SH-SY5Y (cell line): Measurements from ENCODE around the gene CDC42EP4.

Experiments used
- GATA2 ChIP-seq: IDR thresholded peaks from 2 replicates; pipeline ENCODE4 v1.6.1; 2011; ENCODE audit warnings: mild to moderate bottlenecking, low read depth, low read length
- GATA3 ChIP-seq: IDR thresholded peaks from 2 replicates; pipeline ENCODE4 v1.6.1; 2011; ENCODE audit warnings: low read depth, mild to moderate bottlenecking, low read length, moderate library complexity

- TF ChIP-seq GATA2 (no peak), GATA3 (no peak)
Observed at GRCh38 chr17:73266796-73267195, 45.0 kb downstream of the CDC42EP4 start.
